ENCODE results near the gene QRFP.

DNA sequence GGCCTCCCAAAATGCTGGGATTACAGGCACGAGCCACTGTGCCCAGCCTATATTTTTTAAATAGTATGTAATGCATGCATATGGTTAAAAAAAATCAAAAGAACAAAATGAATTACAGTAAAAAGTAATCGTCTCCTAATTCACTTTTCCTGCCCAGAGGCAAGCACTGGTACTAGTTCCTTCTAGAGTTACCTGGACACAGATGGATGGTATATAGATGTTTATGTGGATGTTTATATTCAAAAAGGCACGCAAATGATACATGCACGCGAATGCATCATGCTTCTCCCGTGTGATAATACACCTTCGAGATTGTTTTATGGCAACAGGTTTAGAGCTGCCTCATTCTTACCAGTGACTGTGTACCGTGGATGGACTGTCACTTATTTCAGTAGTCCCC, 40.1 kb downstream of the QRFP start:
- TF ChIP-seq, protein P1, sequence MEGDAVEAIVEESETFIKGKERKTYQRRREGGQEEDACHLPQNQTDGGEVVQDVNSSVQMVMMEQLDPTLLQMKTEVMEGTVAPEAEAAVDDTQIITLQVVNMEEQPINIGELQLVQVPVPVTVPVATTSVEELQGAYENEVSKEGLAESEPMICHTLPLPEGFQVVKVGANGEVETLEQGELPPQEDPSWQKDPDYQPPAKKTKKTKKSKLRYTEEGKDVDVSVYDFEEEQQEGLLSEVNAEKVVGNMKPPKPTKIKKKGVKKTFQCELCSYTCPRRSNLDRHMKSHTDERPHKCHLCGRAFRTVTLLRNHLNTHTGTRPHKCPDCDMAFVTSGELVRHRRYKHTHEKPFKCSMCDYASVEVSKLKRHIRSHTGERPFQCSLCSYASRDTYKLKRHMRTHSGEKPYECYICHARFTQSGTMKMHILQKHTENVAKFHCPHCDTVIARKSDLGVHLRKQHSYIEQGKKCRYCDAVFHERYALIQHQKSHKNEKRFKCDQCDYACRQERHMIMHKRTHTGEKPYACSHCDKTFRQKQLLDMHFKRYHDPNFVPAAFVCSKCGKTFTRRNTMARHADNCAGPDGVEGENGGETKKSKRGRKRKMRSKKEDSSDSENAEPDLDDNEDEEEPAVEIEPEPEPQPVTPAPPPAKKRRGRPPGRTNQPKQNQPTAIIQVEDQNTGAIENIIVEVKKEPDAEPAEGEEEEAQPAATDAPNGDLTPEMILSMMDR (IDR thresholded peaks at IDR 0.05), result no peak
- no peak for TF ChIP-seq POLR2A (IDR thresholded peaks at IDR 0.05)
